Limb (tissue), 2 donors: ENCODE results near the gene RNF10.
"Not testable (repeated sequence)": the region's sequence is repeated elsewhere in the genome, so short reads cannot be mapped to it uniquely, and the experiment has no call there.

ENCODE experiments used
- DNase-seq, 2 donors: peaks; one replicate each; pipeline ENCODE4 v3.0.0-alpha.2; 2016; ENCODE audit errors: extremely low spot score in 2 of 2

RNF10 gene

DNA sequence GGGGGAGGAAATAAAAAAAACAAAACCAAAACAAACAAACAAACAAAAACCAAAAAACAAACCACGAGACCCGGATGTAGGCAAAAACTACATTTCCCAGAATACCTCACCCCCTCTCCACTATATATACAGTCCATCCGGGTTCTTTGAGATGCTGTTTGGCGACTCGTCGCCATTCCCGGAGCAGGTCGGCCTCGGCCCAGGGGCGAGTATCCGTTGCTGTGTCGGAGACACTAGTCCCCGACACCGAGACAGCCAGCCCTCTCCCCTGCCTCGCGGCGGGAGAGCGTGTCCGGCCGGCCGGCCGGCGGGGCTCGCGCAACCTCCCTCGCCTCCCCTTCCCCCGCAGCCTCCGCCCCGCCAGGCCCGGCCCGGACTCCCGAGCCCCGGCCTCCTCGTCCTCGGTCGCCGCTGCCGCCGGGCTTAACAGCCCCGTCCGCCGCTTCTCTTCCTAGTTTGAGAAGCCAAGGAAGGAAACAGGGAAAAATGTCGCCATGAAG lies at the start of gene RNF10:
Gene RNF10, plus strand, starts transcription at position 154 of the 500 bp plus-strand sequence. CDS start 456 bp downstream, outside the sequence.
- DNase-seq, result peak; percentile 80 to 85

DNA sequence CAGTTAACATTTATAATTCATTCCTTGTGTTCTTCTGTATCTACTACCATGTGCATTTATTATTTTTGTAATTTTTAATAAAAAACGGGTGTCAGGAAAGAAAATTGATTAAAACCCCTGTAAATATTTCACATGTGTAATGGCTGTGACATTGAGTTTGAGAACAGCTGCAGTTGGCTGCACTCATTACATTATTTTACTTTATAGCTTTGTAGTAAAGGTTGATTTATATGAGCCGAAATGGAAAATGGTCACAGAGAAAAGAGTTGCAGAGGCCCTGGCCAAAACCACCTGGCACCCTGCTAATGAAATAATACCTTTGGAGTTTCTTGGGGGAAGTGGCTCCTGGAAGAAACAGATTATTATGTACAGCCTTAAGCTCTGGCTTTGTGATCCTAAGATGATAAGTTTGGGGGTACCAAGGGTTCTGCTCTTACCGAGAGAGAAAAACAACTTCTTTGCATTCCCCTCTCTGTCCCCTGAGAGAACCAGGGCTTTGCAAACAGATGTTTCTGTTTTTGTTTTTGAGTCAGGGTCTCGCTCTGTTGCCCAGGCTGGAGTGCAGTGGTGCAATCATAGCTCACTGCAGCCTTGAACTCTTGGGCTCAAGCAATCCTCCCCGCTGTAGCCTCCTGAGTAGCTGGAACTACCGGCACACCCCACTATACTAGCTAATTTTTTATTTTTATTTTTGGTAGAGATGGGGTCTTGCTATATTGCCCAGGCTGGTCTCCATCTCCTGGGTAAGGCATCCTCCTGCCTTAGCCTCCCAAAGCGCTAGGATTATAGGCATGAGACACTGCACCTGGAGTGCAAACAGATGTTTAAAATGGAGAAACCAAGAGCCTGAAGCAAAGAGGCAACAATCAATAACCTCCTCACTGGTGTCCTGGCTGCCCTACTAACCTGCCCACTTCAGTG lies 47.9 kb upstream of the RNF10 start:
- DNase-seq, result no peak

DNA sequence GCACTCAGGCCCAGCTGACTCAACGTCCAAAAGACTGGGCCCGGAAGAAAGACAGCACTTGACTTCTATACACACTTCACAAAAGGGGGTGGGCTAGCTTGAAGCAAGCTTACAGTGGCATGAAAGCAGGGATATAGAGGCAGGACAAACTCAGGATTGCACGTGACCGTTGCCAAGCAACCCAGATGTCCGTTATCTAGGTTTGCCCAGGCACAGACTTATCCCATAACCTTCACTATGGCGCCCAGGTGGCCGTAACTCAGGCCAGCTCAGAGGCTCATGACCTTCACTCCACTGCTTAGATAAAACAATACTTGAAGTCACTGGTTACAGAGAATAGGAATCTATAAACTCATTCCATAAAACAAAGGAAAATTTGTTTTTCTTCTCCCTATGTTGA lies 46.6 kb upstream of the RNF10 start:
- not testable (repeated sequence) for DNase-seq

- no peak for DNase-seq
Observed at GRCh38 chr12:120488057-120488640, 46.0 kb upstream of the RNF10 start.

DNA sequence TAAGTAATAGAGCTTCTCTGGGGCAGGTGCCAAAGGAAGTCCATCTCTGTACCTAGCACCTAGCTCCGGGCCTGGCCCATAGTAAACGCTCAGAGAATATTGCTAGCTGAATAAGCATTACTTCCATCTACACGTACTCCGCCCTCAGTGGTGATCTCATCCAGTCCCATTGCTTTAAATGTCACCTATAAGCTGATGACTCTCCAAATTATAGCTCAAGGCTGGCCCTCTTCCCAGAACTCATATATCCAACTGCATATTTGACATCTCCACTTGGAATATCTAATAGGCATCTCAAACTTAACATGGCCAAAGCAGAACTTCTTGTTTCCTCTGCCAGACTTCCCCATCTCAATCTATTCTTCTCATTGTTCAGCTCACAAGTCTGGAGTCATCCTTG lies 45.1 kb upstream of the RNF10 start:
- peak in 1 of 2 donors; percentile 14 for DNase-seq

DNA sequence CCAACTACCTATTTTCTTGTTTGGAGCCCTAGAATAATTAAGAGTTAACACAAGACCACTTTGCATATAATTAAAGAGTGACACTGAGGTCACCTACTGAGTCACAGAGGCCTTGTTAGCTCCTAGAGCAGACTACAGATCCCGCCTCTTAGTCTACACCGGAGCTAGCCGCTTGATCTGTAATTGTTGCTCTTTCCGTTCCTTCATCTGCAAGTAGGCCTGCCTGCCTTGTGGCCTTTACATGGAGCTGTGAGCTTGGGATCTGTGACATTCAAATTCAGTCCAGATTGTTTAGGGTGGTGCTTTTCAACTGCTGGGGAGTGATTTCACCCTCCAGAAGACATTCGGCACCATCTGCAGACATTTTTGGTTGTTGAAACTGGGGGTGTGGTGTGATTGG lies 43.8 kb upstream of the RNF10 start:
- no peak for DNase-seq

GRCh38 chr12:120490833-120491512 lies 43.2 kb upstream of the RNF10 start:
- DNase-seq, result no peak

DNA sequence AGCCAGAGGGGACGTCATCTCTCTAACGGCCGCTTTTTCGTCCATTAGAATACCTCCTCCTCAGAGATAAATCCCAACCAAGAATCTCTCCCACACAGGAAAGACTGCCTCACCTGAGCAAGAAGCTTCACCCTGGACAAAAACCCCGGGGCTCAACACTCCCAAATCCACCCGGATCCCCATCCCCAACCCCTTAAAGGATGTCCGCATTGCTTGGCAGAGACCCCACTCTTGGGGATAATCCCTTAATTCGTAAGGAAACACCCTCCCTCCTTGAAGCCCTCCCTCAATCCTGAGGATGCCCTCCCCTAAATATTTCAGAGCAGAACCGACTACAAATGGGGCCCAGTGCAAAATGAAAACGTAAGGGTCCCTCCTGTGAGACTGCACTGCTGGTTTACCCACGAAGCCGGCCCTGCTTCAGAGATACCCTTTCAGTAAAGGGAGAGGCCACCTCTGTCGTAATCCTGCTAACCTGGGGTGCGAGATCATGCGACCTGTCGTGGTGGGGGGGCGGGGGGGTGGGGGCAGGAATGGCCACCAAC lies 38.9 kb upstream of the RNF10 start:
- DNase-seq, result no peak

DNA sequence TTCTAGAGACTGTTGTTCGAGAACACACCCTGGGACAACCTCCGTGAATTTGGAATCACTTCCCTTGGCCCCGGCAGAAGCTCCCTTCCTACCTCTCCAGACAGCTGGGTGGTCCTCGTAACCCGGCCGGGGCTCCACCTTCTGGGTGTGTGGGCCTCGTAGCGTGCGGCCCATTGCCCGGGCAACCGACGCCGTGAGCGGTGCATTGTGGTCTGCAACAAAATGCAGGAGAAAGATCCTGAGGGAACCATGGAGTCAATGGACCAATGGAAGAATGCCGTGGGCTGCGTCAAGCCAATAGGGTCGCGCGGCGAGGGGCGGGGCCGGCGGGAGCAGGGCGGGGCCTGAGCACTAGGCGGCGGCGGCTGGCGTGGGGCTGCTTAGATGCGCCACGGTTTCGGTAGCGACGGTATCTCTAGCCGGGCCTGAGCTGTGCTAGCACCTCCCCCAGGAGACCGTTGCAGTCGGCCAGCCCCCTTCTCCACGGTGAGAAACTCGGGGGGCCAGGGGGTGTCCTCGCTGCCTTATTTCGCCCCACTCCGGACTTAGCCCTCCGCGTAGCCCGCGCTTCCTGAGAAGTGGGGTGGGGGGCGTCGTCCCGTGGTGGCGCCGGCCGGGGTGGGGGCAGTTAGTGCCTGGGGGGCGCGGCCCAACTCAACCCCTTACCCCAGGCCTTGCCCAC lies 38.3 kb upstream of the RNF10 start, which contains the start of gene DYNLL1:
Gene DYNLL1, plus strand, starts transcription at position 383 of the 682 bp plus-strand sequence. CDS start 309 bp downstream, outside the sequence.
- DNase-seq, result peak; percentile 96 to 99

DNA sequence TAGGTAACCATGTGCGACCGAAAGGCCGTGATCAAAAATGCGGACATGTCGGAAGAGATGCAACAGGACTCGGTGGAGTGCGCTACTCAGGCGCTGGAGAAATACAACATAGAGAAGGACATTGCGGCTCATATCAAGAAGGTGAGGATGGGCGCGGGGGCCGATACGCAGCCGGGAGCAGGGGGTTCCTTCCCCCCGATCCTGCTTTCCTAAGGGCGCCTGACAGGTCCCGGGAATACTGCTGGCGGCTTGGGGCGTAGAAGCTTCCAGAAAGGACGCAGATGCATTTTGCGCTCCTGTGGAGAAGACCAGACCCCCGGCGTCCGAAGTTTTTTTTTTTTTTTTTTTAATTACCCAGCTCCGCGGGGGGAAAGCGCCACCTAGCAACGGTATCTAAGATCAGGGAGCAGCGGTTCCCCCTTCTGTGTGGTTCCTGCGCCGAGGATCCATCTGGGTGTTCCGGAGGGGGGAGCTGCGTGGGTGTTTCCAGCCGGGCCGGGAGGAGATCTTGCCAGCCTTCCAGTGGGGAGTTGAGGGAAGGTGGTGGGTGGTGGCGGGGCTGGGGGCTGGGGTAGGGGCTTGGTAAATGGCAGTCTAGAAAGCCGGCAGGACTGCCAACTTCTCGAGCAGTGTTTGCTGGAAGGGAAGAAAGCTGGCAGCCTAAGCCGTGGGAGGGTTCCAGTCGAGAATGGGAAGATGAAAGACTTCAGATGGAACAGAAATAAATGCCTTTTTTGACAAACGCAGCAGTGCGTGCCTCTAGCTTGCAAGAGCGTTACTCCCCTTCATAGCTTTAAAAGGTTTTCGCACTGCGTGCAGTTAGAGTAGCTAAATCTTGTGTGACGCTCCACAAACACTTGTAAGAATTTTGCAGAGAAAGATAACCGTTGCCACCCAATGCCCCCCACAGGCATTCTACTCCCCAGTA lies 37.5 kb upstream of the RNF10 start:
- DNase-seq, result peak; percentile 32 to 75

- DNase-seq, result no peak
Observed at GRCh38 chr12:120497524-120498150, 36.5 kb upstream of the RNF10 start.

DNA sequence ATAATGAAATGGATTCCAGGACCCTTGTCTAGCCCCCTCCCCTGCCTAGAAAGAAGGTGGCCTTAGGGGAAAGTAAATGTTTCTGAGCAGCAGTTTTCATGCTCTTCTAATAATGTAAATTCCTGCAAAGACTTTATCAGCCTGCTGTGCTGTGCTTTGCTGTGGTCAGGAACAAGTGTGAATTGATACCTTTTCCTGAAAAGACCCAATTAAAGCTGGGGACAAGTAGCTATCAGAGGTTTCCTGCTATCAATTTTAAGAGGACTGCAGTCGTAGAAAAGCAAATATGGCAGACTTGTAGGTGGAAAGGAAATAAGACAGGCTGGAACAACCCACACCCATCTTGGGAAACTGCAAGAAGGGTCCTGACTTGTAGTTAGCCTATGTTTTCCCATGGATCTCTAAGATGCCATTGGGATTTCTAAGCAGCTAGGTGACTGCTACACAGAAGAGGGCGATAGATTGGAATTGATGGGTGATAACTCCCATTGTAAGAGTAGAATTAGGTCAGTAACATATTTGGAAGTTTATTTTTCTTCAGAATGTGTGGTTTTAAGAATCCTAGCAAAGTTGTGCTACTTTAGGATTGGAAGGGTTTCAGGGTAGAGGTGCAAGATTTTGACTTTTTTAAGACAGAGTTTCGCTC lies 35.2 kb upstream of the RNF10 start:
- no peak for DNase-seq

- peak in 1 of 2 donors; percentile 9 for DNase-seq
Observed at GRCh38 chr12:120500581-120500980, 33.6 kb upstream of the RNF10 start.

- no peak for DNase-seq
Observed at GRCh38 chr12:120504587-120504986, 29.6 kb upstream of the RNF10 start.

GRCh38 chr12:120508537-120508936 lies 25.6 kb upstream of the RNF10 start:
- DNase-seq, result no peak

- DNase-seq, result no peak
Observed at GRCh38 chr12:120514002-120514401, 20.2 kb upstream of the RNF10 start.

DNA sequence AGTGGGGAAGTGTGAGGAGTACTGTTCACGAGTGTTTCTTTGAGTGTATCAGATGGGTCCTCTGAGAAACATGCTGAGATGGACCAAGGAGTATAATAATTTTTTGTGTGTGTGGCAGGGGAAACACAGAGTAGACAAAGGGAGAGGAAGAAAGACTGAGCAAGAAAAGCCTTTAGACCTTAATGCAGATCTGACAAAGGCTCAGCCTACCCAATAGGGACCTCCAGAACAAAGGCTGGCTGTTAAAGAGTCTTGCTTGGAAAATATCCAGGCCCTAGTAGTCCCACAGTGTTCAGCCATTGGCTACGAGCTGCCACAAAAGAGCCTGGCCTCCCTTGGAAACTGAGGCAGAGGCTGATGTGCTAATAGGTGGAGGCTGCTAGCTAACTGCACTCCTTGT lies 18.7 kb upstream of the RNF10 start:
- DNase-seq, result no peak

GRCh38 chr12:120519324-120519723 lies 14.8 kb upstream of the RNF10 start:
- not testable (repeated sequence) for DNase-seq

- DNase-seq, result no peak
Observed at GRCh38 chr12:120522568-120522967, 11.6 kb upstream of the RNF10 start.
